DND-41 (cell line): Measurements from ENCODE around the gene DNAJC7.

Source experiments
- EZH2 ChIP-seq: IDR thresholded peaks from 3 replicates; pipeline ENCODE4 v1.6.1; 2012; ENCODE audit warnings: borderline replicate concordance, low read depth, mild to moderate bottlenecking, moderate library complexity, low read length, inconsistent platforms; ENCODE audit not compliant: severe bottlenecking
- TF ChIP-seq, protein P1 (sequence below): IDR thresholded peaks from 2 replicates; pipeline ENCODE4 v1.5.1; 2012; ENCODE audit warnings: borderline replicate concordance, low read length, moderate library complexity, mild to moderate bottlenecking; ENCODE audit not compliant: poor library complexity, severe bottlenecking; ENCODE audit errors: extremely low read depth

GRCh38 chr17:42025191-42025579 is 7.9 kb upstream of the DNAJC7 start:
- TF ChIP-seq, protein P1, sequence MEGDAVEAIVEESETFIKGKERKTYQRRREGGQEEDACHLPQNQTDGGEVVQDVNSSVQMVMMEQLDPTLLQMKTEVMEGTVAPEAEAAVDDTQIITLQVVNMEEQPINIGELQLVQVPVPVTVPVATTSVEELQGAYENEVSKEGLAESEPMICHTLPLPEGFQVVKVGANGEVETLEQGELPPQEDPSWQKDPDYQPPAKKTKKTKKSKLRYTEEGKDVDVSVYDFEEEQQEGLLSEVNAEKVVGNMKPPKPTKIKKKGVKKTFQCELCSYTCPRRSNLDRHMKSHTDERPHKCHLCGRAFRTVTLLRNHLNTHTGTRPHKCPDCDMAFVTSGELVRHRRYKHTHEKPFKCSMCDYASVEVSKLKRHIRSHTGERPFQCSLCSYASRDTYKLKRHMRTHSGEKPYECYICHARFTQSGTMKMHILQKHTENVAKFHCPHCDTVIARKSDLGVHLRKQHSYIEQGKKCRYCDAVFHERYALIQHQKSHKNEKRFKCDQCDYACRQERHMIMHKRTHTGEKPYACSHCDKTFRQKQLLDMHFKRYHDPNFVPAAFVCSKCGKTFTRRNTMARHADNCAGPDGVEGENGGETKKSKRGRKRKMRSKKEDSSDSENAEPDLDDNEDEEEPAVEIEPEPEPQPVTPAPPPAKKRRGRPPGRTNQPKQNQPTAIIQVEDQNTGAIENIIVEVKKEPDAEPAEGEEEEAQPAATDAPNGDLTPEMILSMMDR = no peak
- no peak for TF ChIP-seq EZH2
